ENCODE results near the gene DGKI. TPM values are rescaled to one million over a fixed set of nuclear protein-coding genes. Genes with fewer than 3 reads are reported as not detected.

DGKI gene
- total RNA-seq, 1 experiment from 2014 or later = 0.55 TPM

- Mint-ChIP-seq H3K4me3 (no peak overlapping the region), H3K27ac (peak overlapping the region in 2 of 3 experiments; percentile 1 to 87; a peak in 3 of 7 replicates)
- H3K27me3 ChIP-seq (ENCODE audit: insufficient read depth, low read length) = no peaks in the 10 kb centered on the region
Observed at GRCh38 chr7:137873524-137873923, 26.8 kb upstream of the DGKI start.

More at GRCh38 chr7:137873524-137873923, 26.8 kb upstream of the DGKI start:
- Histone ChIP-seq H2AFZ (ENCODE audit: low read length) (no peak overlapping the region), H2BK15ac (ENCODE audit: low read depth, low read length) (no peak overlapping the region), H4K20me1 (ENCODE audit: control insufficient read depth, insufficient read depth, insufficient read length) (no peaks in the 10 kb centered on the region), H4K8ac (replicated peaks; ENCODE audit: insufficient read length, low read depth, low read length) (no peak overlapping the region), H4K91ac (ENCODE audit: insufficient read length, low read depth, low read length) (no peak overlapping the region), H3K27ac (ENCODE audit: insufficient read length, low read depth, low read length) (no peak overlapping the region), H3K18ac (ENCODE audit: insufficient read length, low read depth, low read length) (no peak overlapping the region), H2BK120ac (ENCODE audit: low read depth, low read length, poor library complexity, severe bottlenecking) (no peak overlapping the region), H3K14ac (ENCODE audit: insufficient read depth, low read length) (no peak overlapping the region), H4K5ac (ENCODE audit: insufficient read length, low read depth, low read length) (no peak overlapping the region), H2BK12ac (ENCODE audit: insufficient read length, low read depth, low read length) (no peak overlapping the region), H2BK5ac (ENCODE audit: insufficient read length, low read length) (no peak overlapping the region), H3K4me2 (ENCODE audit: insufficient read depth, insufficient read length, low read length) (no peak overlapping the region), H3T11ph (ENCODE audit: low read length) (no peak overlapping the region), H3K9me3 (ENCODE audit: control insufficient read depth, low read depth, low read length) (no peaks in the 10 kb centered on the region), H3K56ac (ENCODE audit: insufficient read length, low read depth, low read length) (no peak overlapping the region), H3K9ac (ENCODE audit: extremely low read depth, insufficient read length, low read length) (no peak overlapping the region), H3K23me2 (ENCODE audit: insufficient read length, low read depth, low read length, poor library complexity, severe bottlenecking) (no peaks in the 10 kb centered on the region), H2AK5ac (ENCODE audit: insufficient read length, low read length) (no peak overlapping the region), H3K4me1 (ENCODE audit: insufficient read depth, low read length) (peaks cover 13% of the 10 kb centered on the region; the same call in 1 of the 2 replicates), H3K79me1 (ENCODE audit: insufficient read depth, low read depth, low read length, poor library complexity, severe bottlenecking) (no peaks in the 10 kb centered on the region), H3K79me2 (ENCODE audit: insufficient read depth, low read length) (no peaks in the 10 kb centered on the region), H3K4ac (ENCODE audit: low read depth, low read length) (no peak overlapping the region), H2BK20ac (ENCODE audit: low read depth, low read length, poor library complexity, severe bottlenecking) (no peak overlapping the region), H3K23ac (ENCODE audit: insufficient read length, low read depth, low read length) (no peak overlapping the region)
- no peak for DNase-seq
- Mint-ChIP-seq H3K4me1 (peaks cover 42 to 49% of the 10 kb centered on the region in 2 experiments), H3K9me3 (peaks cover 0 to 5% of the 10 kb centered on the region in 2 experiments; a peak in 1 of 5 replicates), H3K27me3 (ENCODE audit: low read depth) (no peaks in the 10 kb centered on the region), H3K36me3 (ENCODE audit: insufficient read depth in 1 of 3, low read depth in 3 of 3) (peaks cover 17 to 69% (median 48%) of the 10 kb centered on the region in 3 experiments; a peak in 6 of 7 replicates)
- 100% methylated on average over 1 of the region's 3 CpGs for WGBS (ENCODE audit: extremely low coverage, insufficient read length, low lambda C conversion rate)
- no peak for TF ChIP-seq CTCF (conservative IDR thresholded peaks at IDR 0.05)
